H1 (cell line): ENCODE data around the gene COQ7. TPM values are rescaled to one million over a fixed set of nuclear protein-coding genes. Genes with fewer than 3 reads are reported as not detected.

ENCODE experiments used
- BRCA1 ChIP-seq: IDR thresholded peaks from 2 replicates; pipeline ENCODE4 v1.6.1; 2012; ENCODE audit warnings: low read depth, low read length, improper control_type of control experiment
- SAP30 ChIP-seq: fragments of 300-600 bp; sonication (generic); IDR thresholded peaks from 2 replicates; pipeline ENCODE4 v1.7.1; 2012; ENCODE audit warnings: low read length, moderate library complexity, mild to moderate bottlenecking, inconsistent platforms; ENCODE audit not compliant: insufficient read depth, insufficient replicate concordance
- SRF ChIP-seq: IDR thresholded peaks from 2 replicates; pipeline ENCODE4 v1.6.1; 2011; ENCODE audit warnings: mild to moderate bottlenecking, low read depth, low read length, moderate library complexity
- polyA plus RNA-seq, 7 experiments: library from polyadenylated mRNA; depleted of rRNA in 3 of 7; stranded (reverse) in 5 of 7; unstranded in 2 of 7; fragments of >200 nt in 5 of 7; fragments of 200-250 nt in 2 of 7; gene quantifications; 1 replicate in 5 of 7; 2 replicates in 1 of 7; 4 replicates in 1 of 7; pipeline versions ENCODE4 v1.2.1 to v1.2.3, GENCODE V29; 2011 to 2013; ENCODE audit warnings: missing spikeins in 2 of 7, mixed read lengths in 2 of 7
- total RNA-seq: library from RNA; stranded (reverse); fragmentation: NEBNext Ultra II Directional; extraction: Animal tissue kit (Norgen Biotek cat#: 25700); gene quantifications from 2 replicates; pipeline ENCODE4 v1.2.1, GENCODE V29; 2021

Gene COQ7
- total and polyA plus RNA-seq, 2 of the 8 experiments (the other 6 are each of a cell fraction or from before 2014, with no cell fraction given): 7.1 to 15.2 TPM

DNA sequence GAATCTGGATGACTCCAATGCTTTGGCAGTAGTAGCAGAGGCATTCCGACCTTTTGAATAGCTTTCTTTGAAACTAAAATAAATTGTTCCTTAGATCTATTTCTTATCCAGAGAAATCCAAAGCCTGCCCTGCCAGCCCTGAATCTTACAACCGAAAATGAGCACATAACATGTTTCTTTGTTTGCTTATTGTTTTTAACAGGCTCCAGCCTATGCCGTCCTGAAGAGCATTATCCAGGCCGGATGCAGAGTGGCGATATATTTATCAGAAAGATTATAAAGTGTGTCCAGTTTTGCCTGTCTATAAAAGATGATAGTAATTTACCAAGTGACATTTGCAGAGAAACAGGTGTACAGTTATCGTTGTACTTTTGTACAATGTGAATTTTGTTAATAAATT, 10.5 kb downstream of the COQ7 start (continued):
- TF ChIP-seq SAP30 (no peak), SRF (no peak), BRCA1 (no peak)
- TF ChIP-seq, all 59 proteins: peak for 0
